Measurements from ENCODE around the gene CR1L.
"Not testable (repeated sequence)": the region's sequence is repeated elsewhere in the genome, so short reads cannot be mapped to it uniquely, and the experiment has no call there.

The CR1L gene

GRCh38 chr1:207690551-207690950 lies 45.6 kb downstream of the CR1L start:
- not testable (repeated sequence) for DNase-seq

- no peak for DNase-seq
Observed at GRCh38 chr1:207691010-207691409, 46.1 kb downstream of the CR1L start.

GRCh38 chr1:207691841-207692240 lies 46.9 kb downstream of the CR1L start:
- DNase-seq = no peak

- DNase-seq = not testable (repeated sequence)
Observed at GRCh38 chr1:207692291-207692690, 47.4 kb downstream of the CR1L start.

- DNase-seq = no peak
Observed at GRCh38 chr1:207695891-207696290, 51.0 kb downstream of the CR1L start.

GRCh38 chr1:207698822-207699483 lies 54.0 kb downstream of the CR1L start:
- DNase-seq = peak; percentile 49

- no peak for DNase-seq
Observed at GRCh38 chr1:207702317-207702716, 57.4 kb downstream of the CR1L start.

- DNase-seq = no peak
Observed at GRCh38 chr1:207703712-207704111, 58.8 kb downstream of the CR1L start.

GRCh38 chr1:207708004-207708403 lies 63.1 kb downstream of the CR1L start:
- peak; percentile 31 for DNase-seq

- DNase-seq = peak; percentile 18
Observed at GRCh38 chr1:207711285-207711684, 66.4 kb downstream of the CR1L start.

- DNase-seq = not testable (repeated sequence)
Observed at GRCh38 chr1:207712701-207713100, 67.8 kb downstream of the CR1L start.

- DNase-seq = no peak
Observed at GRCh38 chr1:207713529-207713928, 68.6 kb downstream of the CR1L start.

GRCh38 chr1:207719234-207719633 lies 74.3 kb downstream of the CR1L start:
- no peak for DNase-seq

- not testable (repeated sequence) for DNase-seq
Observed at GRCh38 chr1:207728200-207728858, 83.4 kb downstream of the CR1L start.

GRCh38 chr1:207737503-207738157 lies 92.7 kb downstream of the CR1L start:
- DNase-seq = not testable (repeated sequence)

GRCh38 chr1:207738158-207738659 lies 93.3 kb downstream of the CR1L start:
- DNase-seq = not testable (repeated sequence)

- DNase-seq = no peak
Observed at GRCh38 chr1:207740207-207740606, 95.3 kb downstream of the CR1L start.

- no peak for DNase-seq
Observed at GRCh38 chr1:207742850-207743555, 98.1 kb downstream of the CR1L start.

GRCh38 chr1:207744000-207744534 lies 99.1 kb downstream of the CR1L start:
- DNase-seq = no peak

- peak; percentile 24 for DNase-seq
Observed at GRCh38 chr1:207745285-207745684, 100.4 kb downstream of the CR1L start.

GRCh38 chr1:207745839-207746767 lies 101.2 kb downstream of the CR1L start:
- DNase-seq = no peak

All from NCI-H226 (cell line).